DND-41 (cell line): ENCODE data around the gene ZFAND5.

ENCODE experiments used
- ATAC-seq: fragments of 200-7000 bp; cut with Tn5 transposase; 3 replicates; pipeline ENCODE4 v1.9.1; 2021; ENCODE audit warnings: low read depth; ENCODE audit not compliant: insufficient read depth
- DNase-seq: peaks from one replicate; pipeline ENCODE4 v3.0.0-alpha.2; 2020
- H2AFZ ChIP-seq: 2 replicates; pipeline ENCODE4 v1.6.0; 2012; ENCODE audit warnings: low read depth, low read length
- H3K27ac ChIP-seq: 2 replicates; pipeline ENCODE4 v1.5.1; 2012; ENCODE audit warnings: low read length, inconsistent platforms
- H3K27me3 ChIP-seq: fragments of 200-600 bp; sonication (generic); 2 replicates; pipeline ENCODE4 v1.6.0; 2012; ENCODE audit warnings: low read length, mild to moderate bottlenecking, inconsistent platforms; ENCODE audit not compliant: insufficient read depth, poor library complexity
- H3K36me3 ChIP-seq: 2 replicates; pipeline ENCODE4 v1.5.1; 2012; ENCODE audit warnings: low read length, inconsistent platforms; ENCODE audit not compliant: insufficient read depth
- H3K4me1 ChIP-seq: 2 replicates; pipeline ENCODE4 v1.5.1; 2012; ENCODE audit warnings: mild to moderate bottlenecking, low read length; ENCODE audit not compliant: insufficient read depth
- H3K4me2 ChIP-seq: 2 replicates; pipeline ENCODE4 v1.6.0; 2012; ENCODE audit warnings: mild to moderate bottlenecking, moderate library complexity, low read length, inconsistent platforms; ENCODE audit not compliant: insufficient read depth
- H3K4me3 ChIP-seq, 2 experiments: fragments of 200-600 bp in 1 of 2; shearing (Covaris generic) in 1 of 2; 2 replicates each; pipeline ENCODE4 v1.5.1; 2012 to 2016; ENCODE audit warnings: inconsistent platforms in 2 of 2, low read length in 2 of 2, mild to moderate bottlenecking in 2 of 2, low read depth in 1 of 2, moderate library complexity in 1 of 2
- H3K79me2 ChIP-seq: 2 replicates; pipeline ENCODE4 v1.6.0; 2012; ENCODE audit warnings: low read length, inconsistent platforms; ENCODE audit not compliant: insufficient read depth
- H3K9ac ChIP-seq: 2 replicates; pipeline ENCODE4 v1.6.0; 2012; ENCODE audit warnings: low read depth, mild to moderate bottlenecking, inconsistent platforms, low read length, moderate library complexity
- H3K9me3 ChIP-seq: 2 replicates; pipeline ENCODE4 v1.5.1; 2012; ENCODE audit warnings: low read length, moderate library complexity, mild to moderate bottlenecking, inconsistent platforms; ENCODE audit not compliant: insufficient read depth, severe bottlenecking
- H4K20me1 ChIP-seq: 2 replicates; pipeline ENCODE4 v1.6.0; 2012; ENCODE audit warnings: low read length; ENCODE audit not compliant: insufficient read depth
- EZH2 ChIP-seq: IDR thresholded peaks from 3 replicates; pipeline ENCODE4 v1.6.1; 2012; ENCODE audit warnings: borderline replicate concordance, low read depth, mild to moderate bottlenecking, moderate library complexity, low read length, inconsistent platforms; ENCODE audit not compliant: severe bottlenecking
- TF ChIP-seq, protein P1 (sequence below): IDR thresholded peaks from 2 replicates; pipeline ENCODE4 v1.5.1; 2012; ENCODE audit warnings: borderline replicate concordance, low read length, moderate library complexity, mild to moderate bottlenecking; ENCODE audit not compliant: poor library complexity, severe bottlenecking; ENCODE audit errors: extremely low read depth

ZFAND5 gene

DNA sequence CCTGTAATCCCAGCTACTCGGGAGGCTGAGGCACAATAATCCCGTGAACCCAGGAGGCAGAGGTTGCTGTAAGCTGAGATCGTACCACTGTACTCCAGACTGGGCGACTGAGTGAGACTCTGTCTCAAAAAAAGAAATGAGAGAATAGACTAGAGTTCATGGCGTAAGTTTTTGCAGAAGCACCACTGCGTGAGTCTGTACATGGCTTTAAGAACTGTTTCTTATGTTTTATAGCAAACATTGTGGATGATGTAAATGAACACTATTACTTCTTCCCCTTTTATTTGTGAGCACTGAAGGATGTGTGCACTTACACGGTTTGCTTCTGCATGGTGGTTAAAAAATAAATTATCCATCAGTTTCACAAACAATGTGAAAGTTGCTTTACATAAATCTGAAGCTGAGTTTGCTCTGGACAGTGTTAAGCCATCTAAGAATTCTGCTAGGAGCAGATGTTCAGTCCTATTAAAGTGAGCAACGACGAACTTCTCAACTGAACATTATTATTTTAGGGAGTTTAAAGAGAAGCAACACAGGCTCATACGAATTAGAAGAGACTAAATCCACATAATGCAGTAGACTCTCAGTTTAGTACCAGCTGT lies 52.5 kb downstream of the ZFAND5 start:
- no peak overlapping the region for H3K27ac ChIP-seq
- H2AFZ ChIP-seq = no peak overlapping the region
- ATAC-seq (no peak), DNase-seq (no peak)
- H3K79me2 ChIP-seq = no peaks in the 10 kb centered on the region
- no peaks in the 10 kb centered on the region for H3K36me3 ChIP-seq
- no peak overlapping the region for H3K4me3 ChIP-seq
- H3K4me2 ChIP-seq = no peak overlapping the region
- H3K27me3 ChIP-seq = peaks cover 2% of the 10 kb centered on the region
- TF ChIP-seq, protein P1, sequence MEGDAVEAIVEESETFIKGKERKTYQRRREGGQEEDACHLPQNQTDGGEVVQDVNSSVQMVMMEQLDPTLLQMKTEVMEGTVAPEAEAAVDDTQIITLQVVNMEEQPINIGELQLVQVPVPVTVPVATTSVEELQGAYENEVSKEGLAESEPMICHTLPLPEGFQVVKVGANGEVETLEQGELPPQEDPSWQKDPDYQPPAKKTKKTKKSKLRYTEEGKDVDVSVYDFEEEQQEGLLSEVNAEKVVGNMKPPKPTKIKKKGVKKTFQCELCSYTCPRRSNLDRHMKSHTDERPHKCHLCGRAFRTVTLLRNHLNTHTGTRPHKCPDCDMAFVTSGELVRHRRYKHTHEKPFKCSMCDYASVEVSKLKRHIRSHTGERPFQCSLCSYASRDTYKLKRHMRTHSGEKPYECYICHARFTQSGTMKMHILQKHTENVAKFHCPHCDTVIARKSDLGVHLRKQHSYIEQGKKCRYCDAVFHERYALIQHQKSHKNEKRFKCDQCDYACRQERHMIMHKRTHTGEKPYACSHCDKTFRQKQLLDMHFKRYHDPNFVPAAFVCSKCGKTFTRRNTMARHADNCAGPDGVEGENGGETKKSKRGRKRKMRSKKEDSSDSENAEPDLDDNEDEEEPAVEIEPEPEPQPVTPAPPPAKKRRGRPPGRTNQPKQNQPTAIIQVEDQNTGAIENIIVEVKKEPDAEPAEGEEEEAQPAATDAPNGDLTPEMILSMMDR = no peak
- TF ChIP-seq EZH2 = no peak
- H3K4me1 ChIP-seq = no peaks in the 10 kb centered on the region
- H3K9me3 ChIP-seq = no peaks in the 10 kb centered on the region
- no peaks in the 10 kb centered on the region for H4K20me1 ChIP-seq
- H3K9ac ChIP-seq = no peak overlapping the region

- H3K4me3 ChIP-seq = no peak overlapping the region
- H3K27ac ChIP-seq = no peak overlapping the region
- H3K9me3 ChIP-seq = no peaks in the 10 kb centered on the region
- no peak overlapping the region for H3K4me2 ChIP-seq
- no peaks in the 10 kb centered on the region for H3K4me1 ChIP-seq
- H3K27me3 ChIP-seq = peaks cover 2% of the 10 kb centered on the region
- TF ChIP-seq, protein P1 = no peak
- TF ChIP-seq EZH2 = no peak
- ATAC-seq (no peak), DNase-seq (no peak)
- no peaks in the 10 kb centered on the region for H3K36me3 ChIP-seq
- H3K79me2 ChIP-seq = no peaks in the 10 kb centered on the region
- no peak overlapping the region for H3K9ac ChIP-seq
- H4K20me1 ChIP-seq = no peaks in the 10 kb centered on the region
- no peak overlapping the region for H2AFZ ChIP-seq
Observed at GRCh38 chr9:72309364-72310133, 55.5 kb downstream of the ZFAND5 start.

DNA sequence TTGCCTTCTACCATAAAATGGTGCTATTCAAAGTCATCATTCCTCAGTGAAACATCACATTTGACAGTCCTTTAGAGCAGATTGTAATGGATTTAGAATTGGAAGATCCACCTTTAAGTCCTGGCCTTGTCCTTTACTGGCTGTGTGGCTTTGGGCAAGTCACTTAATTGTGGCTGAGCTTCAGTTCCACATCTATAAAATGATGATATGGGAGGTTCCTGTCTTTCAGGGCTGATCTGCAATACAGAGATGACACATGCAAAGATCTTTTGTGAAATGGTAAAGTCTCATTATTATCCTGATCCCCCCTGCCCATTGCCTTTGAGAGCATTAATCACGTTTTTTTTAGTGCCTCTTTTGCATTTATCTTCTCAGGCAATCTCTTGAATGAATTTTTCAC lies 58.2 kb downstream of the ZFAND5 start:
- H2AFZ ChIP-seq = no peak overlapping the region
- H3K79me2 ChIP-seq = no peaks in the 10 kb centered on the region
- no peaks in the 10 kb centered on the region for H4K20me1 ChIP-seq
- TF ChIP-seq, protein P1 = no peak
- TF ChIP-seq EZH2 = no peak
- H3K27ac ChIP-seq = no peak overlapping the region
- H3K4me1 ChIP-seq = no peaks in the 10 kb centered on the region
- no peak overlapping the region for H3K9ac ChIP-seq
- ATAC-seq (no peak), DNase-seq (no peak)
- H3K9me3 ChIP-seq = no peaks in the 10 kb centered on the region
- H3K27me3 ChIP-seq = peaks cover 2% of the 10 kb centered on the region
- no peak overlapping the region for H3K4me3 ChIP-seq
- no peak overlapping the region for H3K4me2 ChIP-seq
- H3K36me3 ChIP-seq = no peaks in the 10 kb centered on the region
